HEK293 (cell line): ENCODE data around the gene SIK2.
"Not testable (repeated sequence)": the region's sequence is repeated elsewhere in the genome, so short reads cannot be mapped to it uniquely, and the experiment has no call there.

Source experiments
- BCL11B ChIP-seq: fragments of 450-650 bp; formaldehyde crosslinking; IDR thresholded peaks from 2 replicates; pipeline ENCODE4 v1.5.1; 2016; ENCODE audit warnings: low read depth, missing biosample characterization, missing genetic modification characterization
- CTCF ChIP-seq: fragments of 450-650 bp; formaldehyde crosslinking; IDR thresholded peaks from 2 replicates; pipeline ENCODE4 v1.5.1; 2016; ENCODE audit warnings: missing biosample characterization, missing genetic modification characterization
- SP7 ChIP-seq: fragments of 450-650 bp; formaldehyde crosslinking; IDR thresholded peaks from 2 replicates; pipeline ENCODE4 v1.5.1; 2016; ENCODE audit warnings: missing biosample characterization, missing genetic modification characterization
- TCF7L2 ChIP-seq: IDR thresholded peaks from 2 replicates; pipeline ENCODE4 v1.6.1; 2011; ENCODE audit warnings: low read depth, mild to moderate bottlenecking, inconsistent platforms, low read length, moderate library complexity, borderline replicate concordance
- ZBTB1 ChIP-seq: fragments of 450-650 bp; formaldehyde crosslinking; IDR thresholded peaks from 2 replicates; pipeline ENCODE4 v1.5.1; 2016; ENCODE audit warnings: missing biosample characterization, missing genetic modification characterization
- ZNF16 ChIP-seq: fragments of 450-650 bp; formaldehyde crosslinking; IDR thresholded peaks from 2 replicates; pipeline ENCODE4 v1.5.1; 2016; ENCODE audit warnings: low read depth, missing biosample characterization, missing genetic modification characterization
- ZNF292 ChIP-seq: fragments of 450-650 bp; formaldehyde crosslinking; IDR thresholded peaks from 2 replicates; pipeline ENCODE4 v1.5.1; 2016; ENCODE audit warnings: low read depth, missing biosample characterization, missing genetic modification characterization, borderline replicate concordance
- ZNF311 ChIP-seq: fragments of 450-650 bp; formaldehyde crosslinking; IDR thresholded peaks from 2 replicates; pipeline ENCODE4 v1.5.1; 2017; ENCODE audit warnings: missing biosample characterization, missing genetic modification characterization, borderline replicate concordance
- TF ChIP-seq, protein P1 (sequence below): fragments of 450-650 bp; formaldehyde crosslinking; IDR thresholded peaks from 2 replicates; pipeline ENCODE4 v1.5.1; 2016; ENCODE audit warnings: missing biosample characterization, missing genetic modification characterization

GRCh38 chr11:111657905-111658304 is 55.7 kb downstream of the SIK2 start:
- not testable (repeated sequence) for TF ChIP-seq ZNF311 (tag by site-specific recombination); CTCF; ZNF16 (tag by site-specific recombination); TCF7L2; SP7 (tag by site-specific recombination); ZBTB1 (tag by site-specific recombination); BCL11B (tag by site-specific recombination); ZNF292
- TF ChIP-seq, protein P1, sequence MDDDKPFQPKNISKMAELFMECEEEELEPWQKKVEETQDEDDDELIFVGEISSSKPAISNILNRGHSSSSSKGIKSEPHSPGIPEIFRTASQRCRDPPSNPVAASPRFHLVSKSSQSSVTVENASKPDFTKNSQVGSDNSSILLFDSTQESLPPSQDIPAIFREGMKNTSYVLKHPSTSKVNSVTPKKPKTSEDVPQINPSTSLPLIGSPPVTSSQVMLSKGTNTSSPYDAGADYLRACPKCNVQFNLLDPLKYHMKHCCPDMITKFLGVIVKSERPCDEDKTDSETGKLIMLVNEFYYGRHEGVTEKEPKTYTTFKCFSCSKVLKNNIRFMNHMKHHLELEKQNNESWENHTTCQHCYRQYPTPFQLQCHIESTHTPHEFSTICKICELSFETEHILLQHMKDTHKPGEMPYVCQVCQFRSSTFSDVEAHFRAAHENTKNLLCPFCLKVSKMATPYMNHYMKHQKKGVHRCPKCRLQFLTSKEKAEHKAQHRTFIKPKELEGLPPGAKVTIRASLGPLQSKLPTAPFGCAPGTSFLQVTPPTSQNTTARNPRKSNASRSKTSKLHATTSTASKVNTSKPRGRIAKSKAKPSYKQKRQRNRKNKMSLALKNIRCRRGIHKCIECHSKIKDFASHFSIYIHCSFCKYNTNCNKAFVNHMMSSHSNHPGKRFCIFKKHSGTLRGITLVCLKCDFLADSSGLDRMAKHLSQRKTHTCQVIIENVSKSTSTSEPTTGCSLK (tag by site-specific recombination), result not testable (repeated sequence)
